Tibial nerve (tissue), 4 donors: ENCODE measurements around the gene CTDSPL.

ENCODE experiments used
- CTCF ChIP-seq, 5 experiments: fragments of 200-600 bp in 3 of 5; fragments of 450-650 bp in 2 of 5; sonication (generic) in 3 of 5; IDR thresholded peaks; one replicate each; pipeline ENCODE4 v1.5.1; 2016 to 2019; ENCODE audit warnings: antibody characterized with exemption in 5 of 5, mild to moderate bottlenecking in 3 of 5, moderate library complexity in 2 of 5
- EP300 ChIP-seq, 2 donors: sonication (generic); formaldehyde crosslinking; IDR thresholded peaks; one replicate each; pipeline ENCODE4 v1.6.1; 2017; ENCODE audit warnings: antibody characterized with exemption in 2 of 2, mild to moderate bottlenecking in 1 of 2
- POLR2A ChIP-seq, 2 donors: fragments of 450-650 bp; IDR thresholded peaks; one replicate each; pipeline ENCODE4 v1.6.1; 2017; ENCODE audit warnings: antibody characterized with exemption in 2 of 2, mild to moderate bottlenecking in 2 of 2, moderate library complexity in 2 of 2

- TF ChIP-seq CTCF (IDR thresholded peaks at IDR 0.05) (no peak), EP300 (IDR thresholded peaks at IDR 0.05) (no peak), POLR2A (IDR thresholded peaks at IDR 0.05) (no peak)
Measured at GRCh38 chr3:37946531-37946889, 84.8 kb downstream of the CTDSPL start.
